ENCODE results near the gene PASD1. TPM values are rescaled to one million over a fixed set of nuclear protein-coding genes. Genes with fewer than 3 reads are reported as not detected.

PASD1 gene
- polyA plus RNA-seq, 1 of the 3 experiments (the other 2 are of a cell fraction), result 0.03 TPM

DNA sequence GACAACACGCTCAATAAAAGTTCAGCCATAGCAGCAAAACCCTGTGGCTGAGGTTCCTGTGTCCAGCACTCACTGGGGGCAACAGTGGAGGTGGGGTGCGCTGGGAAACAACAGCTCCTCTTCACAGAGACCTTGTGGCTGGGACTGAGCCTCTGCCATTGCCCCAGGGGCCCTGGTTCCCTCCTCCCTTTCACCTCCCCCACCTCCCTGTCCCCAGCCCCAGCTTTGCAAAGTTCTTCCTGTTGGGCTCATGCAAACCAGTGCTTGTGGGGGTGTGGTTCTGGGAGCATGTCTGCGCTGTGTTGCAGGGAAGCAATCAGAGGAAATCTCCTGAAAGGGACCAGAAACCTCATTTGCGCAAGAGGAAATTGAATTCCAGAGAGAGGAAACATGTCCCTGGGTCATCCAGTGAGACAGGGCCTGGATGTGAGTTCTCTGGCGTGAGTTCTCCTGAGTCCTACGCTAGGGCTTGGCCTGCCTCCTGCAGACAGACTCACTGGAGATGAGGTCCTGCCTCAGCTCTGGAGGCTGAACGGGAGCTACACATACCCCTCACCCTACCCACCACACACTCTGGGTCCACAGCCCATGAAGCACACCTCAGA lies 159.8 kb downstream of the PASD1 start (continued):
- TF ChIP-seq, protein P1, sequence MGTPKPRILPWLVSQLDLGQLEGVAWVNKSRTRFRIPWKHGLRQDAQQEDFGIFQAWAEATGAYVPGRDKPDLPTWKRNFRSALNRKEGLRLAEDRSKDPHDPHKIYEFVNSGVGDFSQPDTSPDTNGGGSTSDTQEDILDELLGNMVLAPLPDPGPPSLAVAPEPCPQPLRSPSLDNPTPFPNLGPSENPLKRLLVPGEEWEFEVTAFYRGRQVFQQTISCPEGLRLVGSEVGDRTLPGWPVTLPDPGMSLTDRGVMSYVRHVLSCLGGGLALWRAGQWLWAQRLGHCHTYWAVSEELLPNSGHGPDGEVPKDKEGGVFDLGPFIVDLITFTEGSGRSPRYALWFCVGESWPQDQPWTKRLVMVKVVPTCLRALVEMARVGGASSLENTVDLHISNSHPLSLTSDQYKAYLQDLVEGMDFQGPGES (IDR thresholded peaks at IDR 0.05; ENCODE audit: low read depth, low read length), result no peak
- no peak for TF ChIP-seq GATA2 (CRISPR knock-in tag; IDR thresholded peaks at IDR 0.05)
- TF ChIP-seq NFIC (IDR thresholded peaks at IDR 0.05; ENCODE audit: borderline replicate concordance), result no peak
- TF ChIP-seq, protein P2, sequence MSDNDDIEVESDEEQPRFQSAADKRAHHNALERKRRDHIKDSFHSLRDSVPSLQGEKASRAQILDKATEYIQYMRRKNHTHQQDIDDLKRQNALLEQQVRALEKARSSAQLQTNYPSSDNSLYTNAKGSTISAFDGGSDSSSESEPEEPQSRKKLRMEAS (IDR thresholded peaks at IDR 0.05; ENCODE audit: low read depth), result no peak
- TF ChIP-seq, protein P3, sequence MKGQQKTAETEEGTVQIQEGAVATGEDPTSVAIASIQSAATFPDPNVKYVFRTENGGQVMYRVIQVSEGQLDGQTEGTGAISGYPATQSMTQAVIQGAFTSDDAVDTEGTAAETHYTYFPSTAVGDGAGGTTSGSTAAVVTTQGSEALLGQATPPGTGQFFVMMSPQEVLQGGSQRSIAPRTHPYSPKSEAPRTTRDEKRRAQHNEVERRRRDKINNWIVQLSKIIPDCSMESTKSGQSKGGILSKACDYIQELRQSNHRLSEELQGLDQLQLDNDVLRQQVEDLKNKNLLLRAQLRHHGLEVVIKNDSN (IDR thresholded peaks at IDR 0.05; ENCODE audit: borderline replicate concordance, low read depth), result no peak

DNA sequence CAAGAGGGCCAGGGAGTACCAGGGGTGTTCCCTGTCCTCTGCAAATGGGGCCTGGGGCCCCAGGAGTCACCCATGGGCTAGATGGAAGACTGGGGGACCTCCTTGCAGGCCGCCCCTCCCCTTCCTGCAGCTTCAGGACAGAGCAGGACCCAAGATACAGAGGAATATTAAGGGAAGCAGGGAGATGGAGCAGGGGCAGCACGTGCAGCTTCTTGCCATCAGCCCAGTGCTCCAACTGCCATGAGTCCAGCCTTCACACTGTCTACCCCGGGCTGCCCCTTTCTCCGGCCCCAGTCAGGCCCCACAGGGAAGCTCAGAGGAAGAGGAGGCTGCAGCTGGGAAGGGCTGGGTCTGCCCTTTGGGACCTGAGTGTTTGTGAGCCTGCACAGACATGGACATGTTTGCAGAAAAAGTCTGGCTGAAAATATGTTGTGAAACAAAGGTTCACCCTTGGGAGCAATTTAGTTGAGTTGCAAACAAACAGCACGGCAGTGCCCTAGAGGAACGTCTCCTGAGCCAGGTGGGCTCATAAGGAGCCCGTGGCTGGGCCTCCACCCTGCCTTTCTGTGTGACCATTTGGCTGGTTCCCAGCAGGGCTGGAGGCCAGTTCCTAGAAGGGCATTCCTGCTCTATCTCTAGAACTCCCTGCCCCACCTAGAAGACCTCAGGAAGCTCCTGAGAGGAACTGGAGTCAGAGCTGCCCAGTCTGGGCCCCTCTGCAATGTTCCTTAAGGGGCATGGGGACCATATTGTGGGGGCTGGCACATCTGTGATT lies 161.3 kb downstream of the PASD1 start:
- POLR2A ChIA-PET, result no interaction called here
- H3K9me3 ChIP-seq, result no peaks in the 10 kb centered on the region

More for the DNA sequence above, 161.3 kb downstream of the PASD1 start:
- no peaks in the 10 kb centered on the region for H3K9me2 ChIP-seq
- WGBS (ENCODE audit: low lambda C conversion rate), result 2% methylated on average over 6 of the region's 7 CpGs
- H3F3A ChIP-seq (replicated peaks; ENCODE audit: insufficient read depth), result no peaks in the 10 kb centered on the region
- CTCF ChIA-PET, result interaction anchor here (1.2 to 1.8 kb wide), 2 partner anchors 25 to 29 kb away, joined by 3 to 4 read pairs; no protein-coding TSS in a partner anchor
- H4K20me1 ChIP-seq (ENCODE audit: insufficient read depth), result no peaks in the 10 kb centered on the region
- no peak for DNase-seq
- no peak overlapping the region for H2AFZ ChIP-seq (ENCODE audit: low read depth)
- TF ChIP-seq TEAD4 (IDR thresholded peaks at IDR 0.05; ENCODE audit: borderline replicate concordance, insufficient read depth) (no peak), MEF2A (IDR thresholded peaks at IDR 0.05; ENCODE audit: borderline replicate concordance, low read depth) (no peak), MXI1 (IDR thresholded peaks at IDR 0.05; ENCODE audit: low read depth, low read length) (no peak), SIN3A (IDR thresholded peaks at IDR 0.05; ENCODE audit: borderline replicate concordance, low read depth, low read length) (no peak), FOSL2 (IDR thresholded peaks at IDR 0.05; ENCODE audit: borderline replicate concordance, low read depth) (no peak), JUND (IDR thresholded peaks at IDR 0.05) (no peak), FOXM1 (IDR thresholded peaks at IDR 0.05; ENCODE audit: low read depth) (no peak), NFIC (IDR thresholded peaks at IDR 0.05; ENCODE audit: borderline replicate concordance) (no peak), CHD2 (IDR thresholded peaks at IDR 0.05; ENCODE audit: low read length, partially characterized antibody) (no peak), EP300 (IDR thresholded peaks at IDR 0.05; ENCODE audit: borderline replicate concordance in 1 of 2, low read depth in 1 of 2, low read length in 1 of 2) (no peak), RAD21 (IDR thresholded peaks at IDR 0.05; ENCODE audit: low read length) (no peak), TAF1 (IDR thresholded peaks at IDR 0.05; ENCODE audit: borderline replicate concordance, low read depth, low read length) (no peak), ELF1 (IDR thresholded peaks at IDR 0.05) (no peak)
- TF ChIP-seq, protein P3 (IDR thresholded peaks at IDR 0.05; ENCODE audit: borderline replicate concordance, low read depth), result no peak
- TF ChIP-seq, protein P4, sequence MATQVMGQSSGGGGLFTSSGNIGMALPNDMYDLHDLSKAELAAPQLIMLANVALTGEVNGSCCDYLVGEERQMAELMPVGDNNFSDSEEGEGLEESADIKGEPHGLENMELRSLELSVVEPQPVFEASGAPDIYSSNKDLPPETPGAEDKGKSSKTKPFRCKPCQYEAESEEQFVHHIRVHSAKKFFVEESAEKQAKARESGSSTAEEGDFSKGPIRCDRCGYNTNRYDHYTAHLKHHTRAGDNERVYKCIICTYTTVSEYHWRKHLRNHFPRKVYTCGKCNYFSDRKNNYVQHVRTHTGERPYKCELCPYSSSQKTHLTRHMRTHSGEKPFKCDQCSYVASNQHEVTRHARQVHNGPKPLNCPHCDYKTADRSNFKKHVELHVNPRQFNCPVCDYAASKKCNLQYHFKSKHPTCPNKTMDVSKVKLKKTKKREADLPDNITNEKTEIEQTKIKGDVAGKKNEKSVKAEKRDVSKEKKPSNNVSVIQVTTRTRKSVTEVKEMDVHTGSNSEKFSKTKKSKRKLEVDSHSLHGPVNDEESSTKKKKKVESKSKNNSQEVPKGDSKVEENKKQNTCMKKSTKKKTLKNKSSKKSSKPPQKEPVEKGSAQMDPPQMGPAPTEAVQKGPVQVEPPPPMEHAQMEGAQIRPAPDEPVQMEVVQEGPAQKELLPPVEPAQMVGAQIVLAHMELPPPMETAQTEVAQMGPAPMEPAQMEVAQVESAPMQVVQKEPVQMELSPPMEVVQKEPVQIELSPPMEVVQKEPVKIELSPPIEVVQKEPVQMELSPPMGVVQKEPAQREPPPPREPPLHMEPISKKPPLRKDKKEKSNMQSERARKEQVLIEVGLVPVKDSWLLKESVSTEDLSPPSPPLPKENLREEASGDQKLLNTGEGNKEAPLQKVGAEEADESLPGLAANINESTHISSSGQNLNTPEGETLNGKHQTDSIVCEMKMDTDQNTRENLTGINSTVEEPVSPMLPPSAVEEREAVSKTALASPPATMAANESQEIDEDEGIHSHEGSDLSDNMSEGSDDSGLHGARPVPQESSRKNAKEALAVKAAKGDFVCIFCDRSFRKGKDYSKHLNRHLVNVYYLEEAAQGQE (IDR thresholded peaks at IDR 0.05; ENCODE audit: low read depth, low read length), result no peak
- TF ChIP-seq, protein P5, sequence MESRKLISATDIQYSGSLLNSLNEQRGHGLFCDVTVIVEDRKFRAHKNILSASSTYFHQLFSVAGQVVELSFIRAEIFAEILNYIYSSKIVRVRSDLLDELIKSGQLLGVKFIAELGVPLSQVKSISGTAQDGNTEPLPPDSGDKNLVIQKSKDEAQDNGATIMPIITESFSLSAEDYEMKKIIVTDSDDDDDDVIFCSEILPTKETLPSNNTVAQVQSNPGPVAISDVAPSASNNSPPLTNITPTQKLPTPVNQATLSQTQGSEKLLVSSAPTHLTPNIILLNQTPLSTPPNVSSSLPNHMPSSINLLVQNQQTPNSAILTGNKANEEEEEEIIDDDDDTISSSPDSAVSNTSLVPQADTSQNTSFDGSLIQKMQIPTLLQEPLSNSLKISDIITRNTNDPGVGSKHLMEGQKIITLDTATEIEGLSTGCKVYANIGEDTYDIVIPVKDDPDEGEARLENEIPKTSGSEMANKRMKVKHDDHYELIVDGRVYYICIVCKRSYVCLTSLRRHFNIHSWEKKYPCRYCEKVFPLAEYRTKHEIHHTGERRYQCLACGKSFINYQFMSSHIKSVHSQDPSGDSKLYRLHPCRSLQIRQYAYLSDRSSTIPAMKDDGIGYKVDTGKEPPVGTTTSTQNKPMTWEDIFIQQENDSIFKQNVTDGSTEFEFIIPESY (IDR thresholded peaks at IDR 0.05; ENCODE audit: borderline replicate concordance, low read depth), result no peak
- H3K27ac ChIP-seq (ENCODE audit: low read depth in 2 of 2, low read length in 1 of 2), result no peak overlapping the region
- peaks cover 34% of the 10 kb centered on the region for H3K27me3 ChIP-seq (ENCODE audit: insufficient read depth)
- no peaks in the 10 kb centered on the region for H3K36me3 ChIP-seq (replicated peaks in 1 of 2; ENCODE audit: control insufficient read depth in 1 of 2, insufficient read depth in 2 of 2, low read length in 1 of 2)
- no peak overlapping the region for H3K9ac ChIP-seq
- H3K4me1 ChIP-seq (ENCODE audit: control insufficient read depth in 1 of 2, insufficient read depth in 2 of 2, low read depth in 1 of 2, low read length in 1 of 2), result no peaks in the 10 kb centered on the region
- H3K4me3 ChIP-seq (ENCODE audit: low read depth in 2 of 2, low read length in 1 of 2), result no peak overlapping the region
- no peak overlapping the region for H3K4me2 ChIP-seq
- no peaks in the 10 kb centered on the region for H3K79me2 ChIP-seq (ENCODE audit: insufficient read depth)

All from SK-N-SH (cell line).